HK-2 (cell line): ENCODE results near the gene BLMH.
"Not testable (repeated sequence)": the region's sequence is repeated elsewhere in the genome, so short reads cannot be mapped to it uniquely, and the experiment has no call there.

Experiments used
- DNase-seq: peaks from one replicate; pipeline ENCODE4 v3.0.0-alpha.2; 2018; ENCODE audit not compliant: unreplicated experiment

Gene BLMH

DNA sequence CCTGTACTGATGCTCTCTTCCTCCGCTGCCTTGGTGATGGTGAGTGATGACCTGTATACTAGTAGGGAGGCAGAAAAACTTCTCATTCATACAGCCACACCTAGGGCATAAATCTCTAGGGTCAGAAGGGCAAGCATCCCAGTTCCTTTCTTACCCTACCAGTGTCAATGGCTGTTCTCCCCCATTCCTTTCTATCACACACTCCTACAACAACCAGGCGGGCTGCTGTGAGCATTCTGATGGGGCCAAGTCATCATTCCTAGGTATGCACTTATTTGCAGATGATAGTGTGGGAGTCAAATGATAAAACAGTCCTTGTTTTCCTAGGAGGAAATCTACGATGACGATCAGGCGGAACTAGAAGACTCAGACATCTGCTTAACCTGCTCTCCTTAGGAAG lies 42.3 kb downstream of the BLMH start:
- DNase-seq = no peak

- no peak for DNase-seq
Measured at GRCh38 chr17:30248786-30249185, 43.0 kb downstream of the BLMH start.

DNA sequence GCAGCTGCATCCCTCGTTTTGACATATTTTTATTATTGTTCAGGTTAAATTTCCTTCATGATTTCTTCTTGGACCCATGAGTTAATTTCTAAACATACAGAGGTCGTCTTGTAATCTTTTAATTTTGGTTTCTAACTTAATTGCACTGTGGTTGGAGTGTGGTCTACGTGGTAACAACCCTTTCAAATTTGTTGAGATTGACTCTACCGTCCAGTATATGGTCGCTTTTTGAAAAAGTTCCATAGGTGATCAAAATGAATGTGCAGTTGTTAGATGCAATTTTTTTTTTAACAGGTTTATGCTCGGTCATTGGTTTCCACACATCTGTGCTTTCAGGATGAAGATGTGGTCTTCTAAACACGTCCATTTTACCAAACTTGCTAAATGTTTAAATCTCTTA lies 45.3 kb downstream of the BLMH start:
- DNase-seq = no peak

DNA sequence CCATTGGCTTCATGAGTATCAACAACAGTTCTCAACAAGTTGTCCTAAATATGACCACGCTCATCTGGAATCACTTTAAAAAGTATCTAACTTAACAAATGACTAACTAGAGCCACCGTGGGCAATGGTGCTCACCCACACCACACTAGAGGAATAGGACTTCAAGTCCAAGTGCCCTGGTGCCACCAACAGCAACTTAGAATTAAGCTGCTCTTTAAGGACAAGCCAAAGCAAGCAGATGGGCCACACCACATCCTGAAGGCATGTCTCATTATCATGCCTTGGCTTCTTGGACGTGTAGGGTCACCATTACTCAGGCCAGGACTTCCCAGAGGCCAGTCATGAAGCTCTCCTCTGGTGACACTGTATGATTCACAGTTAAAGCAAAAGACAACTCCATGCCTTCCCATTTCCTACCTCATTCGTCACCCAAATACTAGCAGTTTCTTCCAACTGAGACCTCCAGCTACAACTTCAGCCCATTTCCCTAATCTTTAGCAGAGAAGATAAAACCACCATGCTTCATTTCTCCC lies 46.8 kb downstream of the BLMH start:
- peak; percentile 18 for DNase-seq

DNA sequence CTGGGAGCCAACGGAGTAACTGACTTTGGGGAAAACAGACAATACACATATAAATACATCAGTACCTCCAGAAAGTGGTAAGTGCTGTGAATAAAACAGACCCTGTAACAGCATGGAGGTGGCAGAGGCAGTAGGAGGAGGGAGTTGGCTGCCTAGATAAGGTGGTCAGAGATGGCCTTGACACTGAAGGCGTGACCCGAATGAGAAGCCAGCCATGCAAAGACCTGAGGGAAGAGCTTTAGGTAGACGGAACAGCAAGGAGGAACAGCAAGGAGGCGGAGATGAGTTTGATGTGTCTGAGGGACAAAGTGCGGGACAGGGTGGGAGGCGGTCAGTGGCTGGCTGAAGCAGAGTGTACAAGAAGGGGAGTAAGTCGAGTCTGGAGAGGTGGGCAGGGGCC lies 48.2 kb downstream of the BLMH start:
- no peak for DNase-seq

DNA sequence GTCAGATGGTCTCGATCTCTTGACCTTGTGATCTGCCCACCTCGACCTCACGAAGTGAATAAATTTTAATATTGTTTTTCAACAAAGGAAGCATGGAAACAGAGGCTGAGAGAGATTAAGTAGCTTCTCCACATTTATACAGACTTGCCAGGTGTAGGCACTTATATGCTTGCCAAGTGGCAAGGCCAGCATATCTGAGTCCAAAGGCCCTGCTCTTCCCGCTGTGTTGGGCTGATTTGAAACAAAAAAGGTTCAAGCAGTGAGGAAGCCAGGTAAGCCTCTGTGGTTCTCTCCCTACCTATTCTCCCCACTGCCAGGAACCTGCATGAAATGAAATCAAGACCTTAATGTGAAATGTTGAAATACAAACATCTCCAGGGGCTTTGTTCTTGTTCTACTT lies 48.7 kb downstream of the BLMH start:
- DNase-seq = no peak

DNA sequence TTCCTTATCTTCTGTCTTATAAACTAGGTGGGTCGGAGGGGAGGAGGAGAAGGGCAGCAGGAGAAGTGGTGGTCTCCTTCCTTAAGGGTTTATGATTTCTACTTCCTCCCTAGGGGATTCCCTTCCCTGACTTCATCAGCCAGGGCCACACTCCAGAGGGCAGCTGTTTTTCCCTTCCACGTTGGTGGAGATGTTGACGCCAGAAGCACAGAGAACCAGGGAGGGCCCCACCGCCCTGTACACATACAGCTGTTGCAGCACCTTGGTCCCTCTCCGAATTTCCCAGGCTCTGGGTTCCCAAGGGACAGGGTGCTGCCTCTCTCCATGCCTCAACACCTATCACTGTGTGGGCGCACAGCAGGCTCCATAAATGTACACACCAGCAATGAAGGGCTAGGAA lies 50.7 kb downstream of the BLMH start:
- DNase-seq = no peak

- DNase-seq = no peak
Measured at GRCh38 chr17:30240177-30240576, 51.6 kb downstream of the BLMH start.

GRCh38 chr17:30239089-30239462 lies 52.7 kb downstream of the BLMH start:
- DNase-seq = no peak

GRCh38 chr17:30238387-30239088 lies 53.2 kb downstream of the BLMH start:
- DNase-seq = no peak

- DNase-seq = no peak
Measured at GRCh38 chr17:30238003-30238344, 53.8 kb downstream of the BLMH start.

- no peak for DNase-seq
Measured at GRCh38 chr17:30237296-30238002, 54.3 kb downstream of the BLMH start.

DNA sequence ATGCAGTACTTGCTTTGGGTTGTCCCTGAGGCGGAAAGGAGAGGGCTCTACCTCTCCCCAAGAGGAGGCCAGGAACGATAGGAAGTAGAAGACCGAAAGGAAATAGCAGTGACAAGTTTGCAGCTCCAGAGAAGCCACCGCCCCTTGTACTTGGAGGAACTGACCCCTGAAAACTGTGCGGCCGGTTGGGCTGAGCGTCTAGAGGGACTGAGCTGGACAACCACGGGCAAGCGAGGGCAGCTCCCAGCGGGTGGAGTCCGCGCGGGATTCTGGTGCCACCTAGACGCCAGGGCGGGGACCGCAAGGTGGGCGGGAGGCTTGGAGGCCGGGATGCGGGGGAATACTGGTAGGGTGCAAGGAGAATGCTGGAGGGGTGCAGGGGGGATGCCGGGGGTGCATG lies 55.0 kb downstream of the BLMH start:
- DNase-seq = peak; percentile 76

- no peak for DNase-seq
Measured at GRCh38 chr17:30236297-30236624, 55.5 kb downstream of the BLMH start.

- DNase-seq = peak; percentile 11
Measured at GRCh38 chr17:30235386-30236296, 56.1 kb downstream of the BLMH start, which contains the start of gene SLC6A4. Gene SLC6A4 (minus strand): TSS chr17:30235697. CDS start chr17:30221958, 13,739 bp downstream.

DNA sequence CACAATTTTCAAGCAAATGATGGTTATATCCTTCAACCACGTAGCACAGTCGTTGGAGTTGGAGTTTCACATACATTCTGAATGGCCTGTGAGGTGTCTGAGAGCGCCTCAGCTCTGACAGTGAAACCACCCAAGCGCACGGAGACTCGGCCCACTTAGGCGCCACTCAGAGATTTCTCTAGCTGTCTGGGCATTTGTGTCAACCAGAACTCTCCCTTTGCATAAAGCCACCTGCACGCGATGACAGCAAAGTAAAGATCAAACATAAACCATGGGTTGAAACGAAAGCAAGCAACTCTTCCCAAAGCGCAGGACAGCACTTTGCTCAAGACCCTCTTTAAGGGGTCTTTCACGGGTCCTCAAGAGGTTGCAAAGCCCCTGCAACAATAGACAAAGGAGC lies 56.8 kb downstream of the BLMH start:
- DNase-seq = no peak

GRCh38 chr17:30234296-30234695 lies 57.4 kb downstream of the BLMH start:
- no peak for DNase-seq

DNA sequence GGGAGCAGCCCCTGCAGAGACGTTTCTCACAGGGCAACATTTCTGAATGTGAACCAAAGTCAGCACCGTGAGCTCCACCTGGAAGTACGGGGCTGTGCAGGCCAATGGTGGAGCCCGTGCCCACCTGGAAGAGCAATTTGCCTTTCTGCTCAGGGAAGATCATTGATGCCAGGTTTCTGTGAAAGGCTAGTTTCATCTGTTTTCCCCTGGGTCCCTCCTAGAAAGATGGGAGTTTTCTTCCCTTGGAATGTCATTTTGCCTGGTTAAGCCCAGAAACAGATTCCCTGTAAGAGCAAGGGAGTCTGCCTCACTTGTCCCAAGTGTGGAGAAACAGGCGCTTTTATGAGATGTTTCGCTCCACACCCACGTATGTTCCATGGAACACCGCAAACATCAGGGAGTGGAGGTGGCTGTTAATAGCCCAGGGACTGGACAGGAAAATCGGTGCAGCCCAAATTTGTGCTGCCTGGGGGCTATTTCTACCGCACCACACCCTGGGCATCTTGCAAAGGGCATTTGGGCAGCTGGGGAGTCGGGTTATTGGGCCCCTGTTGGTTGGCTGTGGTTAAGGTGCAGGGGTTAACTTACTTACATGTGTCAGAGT lies 58.8 kb downstream of the BLMH start:
- no peak for DNase-seq

DNA sequence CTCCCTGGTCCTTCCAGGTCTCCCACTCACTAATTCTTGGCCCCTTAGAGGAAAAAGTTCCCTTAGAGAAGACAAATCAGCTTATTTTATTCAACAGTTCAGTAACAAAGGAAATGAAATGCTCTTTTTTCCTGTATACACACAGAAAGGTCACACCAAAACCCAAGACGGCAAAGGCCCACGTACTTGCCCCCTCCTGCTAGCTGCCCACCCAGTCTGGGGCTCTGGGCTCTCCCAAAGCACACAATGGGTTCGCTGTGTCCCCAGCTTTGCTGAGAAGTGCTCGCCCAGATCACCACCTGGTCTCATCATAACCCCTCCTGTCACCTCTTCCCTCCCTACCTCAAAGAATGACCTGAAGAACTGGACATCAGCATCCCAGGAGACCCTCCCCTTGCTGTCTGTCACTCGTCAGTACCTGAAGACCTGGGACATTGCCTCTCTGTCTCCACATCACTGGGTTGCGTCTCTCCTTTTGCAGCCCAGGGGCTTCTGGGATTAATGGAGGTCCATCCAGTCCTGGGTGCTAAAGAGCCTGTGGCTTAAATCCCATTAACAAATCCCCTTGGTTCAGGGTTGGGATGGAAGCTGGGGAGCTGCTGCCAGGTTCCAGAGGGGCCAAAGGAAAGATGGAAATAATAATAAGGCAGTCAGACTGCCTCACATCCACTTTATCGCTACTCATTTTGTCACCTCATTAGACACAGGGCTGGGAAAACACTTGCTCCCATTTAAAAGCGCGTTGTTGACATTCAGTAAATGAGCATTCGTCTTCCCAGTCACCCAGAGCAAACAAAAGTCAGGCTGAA lies 59.5 kb downstream of the BLMH start:
- no peak for DNase-seq

- DNase-seq = no peak
Measured at GRCh38 chr17:30230596-30231125, 61.1 kb downstream of the BLMH start.

DNA sequence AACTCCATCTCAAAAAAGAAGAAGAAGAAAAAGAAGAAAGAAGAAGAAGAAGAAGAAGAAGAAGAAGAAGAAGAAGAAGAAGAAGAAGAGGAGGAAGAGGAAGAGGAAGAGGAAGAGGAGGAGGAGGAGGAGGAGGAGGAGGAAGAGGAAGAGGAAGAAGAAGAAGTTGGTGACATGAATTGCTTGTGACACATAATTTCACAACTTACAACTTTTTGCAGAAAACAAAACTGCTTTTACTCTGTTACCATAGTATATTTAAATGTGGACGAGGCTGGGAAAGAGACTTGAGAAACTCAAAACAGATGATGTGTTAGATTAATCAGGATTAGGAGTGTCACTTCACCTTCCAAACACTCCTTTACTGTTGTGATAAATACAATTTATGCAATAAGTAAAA lies 61.7 kb downstream of the BLMH start:
- DNase-seq = not testable (repeated sequence)
